ENCODE data around the gene YLPM1. TPM values are rescaled to one million over a fixed set of nuclear protein-coding genes. Genes with fewer than 3 reads are reported as not detected.

YLPM1 gene
- total and polyA plus RNA-seq, 12 donors: 8.4 to 45.9 (median 36.3) TPM

DNA sequence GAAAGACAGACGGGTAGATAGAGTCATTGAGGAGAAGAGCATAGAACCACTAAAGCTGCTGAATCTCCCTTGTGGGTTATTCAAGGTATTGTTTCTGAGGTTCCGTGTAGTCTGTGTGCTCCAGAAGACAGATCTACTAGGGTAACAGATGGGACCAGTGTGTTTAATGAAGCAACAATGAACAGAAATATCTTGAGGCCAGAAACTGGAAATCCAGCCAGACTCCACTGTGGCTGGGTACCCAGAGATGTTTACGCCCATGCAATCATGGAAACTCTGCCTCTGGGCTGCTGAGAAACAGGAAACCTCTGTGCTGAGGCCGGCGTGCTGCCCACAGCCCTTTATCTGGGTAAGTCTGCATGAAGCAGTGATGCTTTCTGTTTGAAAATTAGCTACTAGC lies 104.6 kb downstream of the YLPM1 start:
- Histone ChIP-seq H3K4me1 (peaks cover 0 to 6% (median 0%) of the 10 kb centered on the region in 9 donors), H3K36me3 (no peaks in the 10 kb centered on the region), H3K4me3 (no peak overlapping the region), H3K27ac (no peak overlapping the region), H3K27me3 (no peaks in the 10 kb centered on the region), H3K9me3 (no peaks in the 10 kb centered on the region)
- WGBS, 2 donors: 50 to 54% methylated on average over 5 of the region's 5 CpGs
- ATAC-seq: peak in 5 of 8 donors; percentile 23 to 81 (median 42)
- intact Hi-C loops (cut with DNase I): loop anchor here in 1 of 10 donors (10.0 kb wide), 1 partner anchor 217 kb away; no protein-coding TSS in a partner anchor
- DNase-seq: peak in 1 of 2 donors; percentile 20
- TF ChIP-seq, protein P1, sequence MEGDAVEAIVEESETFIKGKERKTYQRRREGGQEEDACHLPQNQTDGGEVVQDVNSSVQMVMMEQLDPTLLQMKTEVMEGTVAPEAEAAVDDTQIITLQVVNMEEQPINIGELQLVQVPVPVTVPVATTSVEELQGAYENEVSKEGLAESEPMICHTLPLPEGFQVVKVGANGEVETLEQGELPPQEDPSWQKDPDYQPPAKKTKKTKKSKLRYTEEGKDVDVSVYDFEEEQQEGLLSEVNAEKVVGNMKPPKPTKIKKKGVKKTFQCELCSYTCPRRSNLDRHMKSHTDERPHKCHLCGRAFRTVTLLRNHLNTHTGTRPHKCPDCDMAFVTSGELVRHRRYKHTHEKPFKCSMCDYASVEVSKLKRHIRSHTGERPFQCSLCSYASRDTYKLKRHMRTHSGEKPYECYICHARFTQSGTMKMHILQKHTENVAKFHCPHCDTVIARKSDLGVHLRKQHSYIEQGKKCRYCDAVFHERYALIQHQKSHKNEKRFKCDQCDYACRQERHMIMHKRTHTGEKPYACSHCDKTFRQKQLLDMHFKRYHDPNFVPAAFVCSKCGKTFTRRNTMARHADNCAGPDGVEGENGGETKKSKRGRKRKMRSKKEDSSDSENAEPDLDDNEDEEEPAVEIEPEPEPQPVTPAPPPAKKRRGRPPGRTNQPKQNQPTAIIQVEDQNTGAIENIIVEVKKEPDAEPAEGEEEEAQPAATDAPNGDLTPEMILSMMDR (IDR thresholded peaks at IDR 0.05): no peak

DNA sequence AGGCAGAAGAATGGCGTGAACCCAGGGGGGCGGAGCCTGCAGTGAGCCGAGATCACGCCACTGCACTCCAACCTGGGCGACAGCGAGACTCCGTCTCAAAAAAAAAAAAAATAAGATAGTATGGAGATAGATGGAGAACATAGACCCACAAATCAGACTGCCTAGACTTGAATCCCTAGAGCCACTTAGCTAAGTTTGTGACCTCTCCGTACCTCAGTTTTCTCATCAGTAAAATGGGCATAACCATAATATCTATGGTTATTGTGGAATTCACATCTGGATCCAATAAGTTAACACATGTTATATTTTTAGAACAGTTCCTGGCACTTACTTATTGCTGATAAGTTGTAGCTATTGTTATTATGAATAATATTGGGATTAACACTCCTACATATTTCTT lies 105.6 kb downstream of the YLPM1 start:
- ATAC-seq (no peak), DNase-seq (no peak)
- TF ChIP-seq, protein P1 (IDR thresholded peaks at IDR 0.05): no peak
- Histone ChIP-seq H3K9me3 (no peaks in the 10 kb centered on the region), H3K4me1 (peaks cover 0 to 6% (median 0%) of the 10 kb centered on the region in 9 donors), H3K36me3 (no peaks in the 10 kb centered on the region), H3K27ac (no peak overlapping the region), H3K4me3 (no peak overlapping the region), H3K27me3 (no peaks in the 10 kb centered on the region)
- WGBS, 2 donors: 91 to 94% methylated on average over 8 of the region's 8 CpGs
- intact Hi-C loops (cut with DNase I): loop anchor here in 1 of 10 donors (10.0 kb wide), 1 partner anchor 216 kb away; no protein-coding TSS in a partner anchor

GRCh38 chr14:74871819-74872218 lies 108.7 kb downstream of the YLPM1 start:
- H3K4me3 ChIP-seq: no peak overlapping the region
- intact Hi-C loops (cut with DNase I): no loop called here
- TF ChIP-seq, protein P1 (IDR thresholded peaks at IDR 0.05): no peak
- ATAC-seq (no peak), DNase-seq (no peak)
- H3K9me3 ChIP-seq: no peaks in the 10 kb centered on the region
- H3K36me3 ChIP-seq: no peaks in the 10 kb centered on the region
- H3K4me1 ChIP-seq: peaks cover 0 to 14% (median 0%) of the 10 kb centered on the region in 9 donors
- H3K27me3 ChIP-seq: no peaks in the 10 kb centered on the region
- 82 to 83% methylated on average over 4 of the region's 4 CpGs for WGBS, 2 donors
- no peak overlapping the region for H3K27ac ChIP-seq

DNA sequence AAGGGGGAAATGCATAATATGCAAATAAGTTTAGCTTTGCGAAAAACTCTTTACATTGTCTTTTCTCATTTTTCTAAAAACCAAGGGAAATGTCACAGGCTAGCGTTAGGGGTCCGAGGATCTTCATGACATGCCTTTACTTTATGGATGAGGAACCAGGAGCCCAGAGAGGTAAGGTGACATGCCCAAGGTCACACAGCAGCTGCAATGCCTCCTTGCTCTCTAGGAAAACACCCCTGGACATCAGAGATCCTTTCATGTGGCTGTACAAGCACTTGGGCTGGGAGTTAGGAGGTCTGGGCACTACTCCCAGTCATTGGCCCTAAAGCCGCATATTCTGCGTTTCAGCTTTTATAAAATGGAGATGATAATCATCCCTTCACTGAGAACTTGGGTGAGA lies 112.1 kb downstream of the YLPM1 start:
- Histone ChIP-seq H3K27me3 (no peaks in the 10 kb centered on the region), H3K36me3 (no peaks in the 10 kb centered on the region), H3K27ac (no peak overlapping the region), H3K4me3 (no peak overlapping the region), H3K4me1 (peaks cover 0 to 14% (median 0%) of the 10 kb centered on the region in 9 donors), H3K9me3 (no peaks in the 10 kb centered on the region)
- intact Hi-C loops (cut with DNase I): no loop called here
- no peak for ATAC-seq
- TF ChIP-seq, protein P1 (IDR thresholded peaks at IDR 0.05): no peak
- 93 to 97% methylated on average over 5 of the region's 5 CpGs for WGBS, 2 donors
- no peak for DNase-seq

All from heart right ventricle (tissue), 16 donors.